IPS-11a (cell line): Measurements from ENCODE around the gene ADI1.
A peak's percentile ranks its signal among the peaks of the same experiment; 100 is the strongest.

ENCODE experiments used
- H3K4me3 ChIP-seq: one replicate; pipeline ENCODE4 v1.5.1; 2013; ENCODE audit warnings: low read depth, low read length, control low read depth

Gene ADI1

GRCh38 chr2:3519255-3520205 is at the start of gene ADI1:
Gene ADI1 (minus strand): TSS chr2:3519531. CDS start chr2:3519487, 44 bp downstream.
- H3K4me3 ChIP-seq, result peak within 1 kb of the TSS; percentile 81

- H3K4me3 ChIP-seq, result no peak overlapping the region
Observed at GRCh38 chr2:3566806-3567205, 47.5 kb upstream of the ADI1 start.

GRCh38 chr2:3565117-3565516 is 45.8 kb upstream of the ADI1 start:
- no peak overlapping the region for H3K4me3 ChIP-seq

- no peak overlapping the region for H3K4me3 ChIP-seq
Observed at GRCh38 chr2:3563521-3563976, 44.2 kb upstream of the ADI1 start.

GRCh38 chr2:3558205-3559014 is 39.1 kb upstream of the ADI1 start, which contains the start of gene RNASEH1:
Gene RNASEH1 (minus strand): TSS chr2:3558333. CDS start chr2:3558260, 73 bp downstream.
- peak within 1 kb of the TSS; percentile 93 for H3K4me3 ChIP-seq

- peak overlapping the region; percentile 93 for H3K4me3 ChIP-seq
Observed at GRCh38 chr2:3557639-3558204, 38.4 kb upstream of the ADI1 start.

- no peak overlapping the region for H3K4me3 ChIP-seq
Observed at GRCh38 chr2:3553946-3554345, 34.6 kb upstream of the ADI1 start.

- no peak overlapping the region for H3K4me3 ChIP-seq
Observed at GRCh38 chr2:3547915-3548314, 28.6 kb upstream of the ADI1 start.

GRCh38 chr2:3545788-3546478 is 26.6 kb upstream of the ADI1 start:
- H3K4me3 ChIP-seq, result no peak overlapping the region

GRCh38 chr2:3543023-3543683 is 23.8 kb upstream of the ADI1 start:
- H3K4me3 ChIP-seq, result no peak overlapping the region

- no peak overlapping the region for H3K4me3 ChIP-seq
Observed at GRCh38 chr2:3542107-3542506, 22.8 kb upstream of the ADI1 start.

GRCh38 chr2:3539836-3540235 is 20.5 kb upstream of the ADI1 start:
- no peak overlapping the region for H3K4me3 ChIP-seq

- no peak overlapping the region for H3K4me3 ChIP-seq
Observed at GRCh38 chr2:3536682-3537632, 17.6 kb upstream of the ADI1 start.

- H3K4me3 ChIP-seq, result no peak overlapping the region
Observed at GRCh38 chr2:3535794-3536681, 16.7 kb upstream of the ADI1 start.

GRCh38 chr2:3535467-3535793 is 16.1 kb upstream of the ADI1 start:
- H3K4me3 ChIP-seq, result no peak overlapping the region

GRCh38 chr2:3534251-3534814 is 15.0 kb upstream of the ADI1 start:
- no peak overlapping the region for H3K4me3 ChIP-seq

GRCh38 chr2:3533836-3534235 is 14.5 kb upstream of the ADI1 start:
- H3K4me3 ChIP-seq, result no peak overlapping the region

- H3K4me3 ChIP-seq, result no peak overlapping the region
Observed at GRCh38 chr2:3532941-3533340, 13.6 kb upstream of the ADI1 start.
